K562 (cell line): ENCODE data around the gene PLD1. TPM values are rescaled to one million over a fixed set of nuclear protein-coding genes. Genes with fewer than 3 reads are reported as not detected.
A peak's percentile ranks its signal among the peaks of the same experiment; 100 is the strongest.

Source experiments
- CREBBP ChIP-seq: IDR thresholded peaks from one replicate; pipeline ENCODE4 v1.6.1; 2012; ENCODE audit warnings: low read depth, mild to moderate bottlenecking, control low read depth, inconsistent platforms, low read length
- HDAC6 ChIP-seq: IDR thresholded peaks from 2 replicates; pipeline ENCODE4 v1.6.1; 2012; ENCODE audit warnings: low read depth, mild to moderate bottlenecking, control low read depth, inconsistent platforms, low read length, moderate library complexity
- HNRNPUL1 ChIP-seq: fragments of 200-400 bp; formaldehyde crosslinking; IDR thresholded peaks from 2 replicates; pipeline ENCODE4 v1.6.1; 2017; ENCODE audit warnings: low read length
- JUNB ChIP-seq: fragments of 450-650 bp; formaldehyde crosslinking; conservative IDR thresholded peaks from 2 replicates; pipeline ENCODE4 v1.4.0; 2020; ENCODE audit warnings: mild to moderate bottlenecking
- RBM39 ChIP-seq: fragments of 200-400 bp; formaldehyde crosslinking; optimal IDR thresholded peaks from 2 replicates; pipeline ENCODE3; 2018; ENCODE audit warnings: low read depth, low read length
- REST ChIP-seq, 2 experiments: fragments of 450-650 bp; formaldehyde crosslinking in 1 of 2; IDR thresholded peaks; 2 replicates each; pipeline versions ENCODE4 v1.4.0 to v1.6.1; 2014 to 2020; ENCODE audit warnings: mild to moderate bottlenecking in 2 of 2, borderline replicate concordance in 1 of 2, low read depth in 1 of 2
- SMAD4 ChIP-seq: fragments of 250-450 bp; sonication (Bioruptor Pico); conservative IDR thresholded peaks from 2 replicates; pipeline ENCODE4 v1.8.0; 2021; ENCODE audit warnings: inconsistent platforms, mild to moderate bottlenecking, moderate library complexity
- STAT5A ChIP-seq: IDR thresholded peaks from 2 replicates; pipeline ENCODE4 v1.6.1; 2012; ENCODE audit warnings: low read length, inconsistent platforms, borderline replicate concordance
- TAL1 ChIP-seq: fragments of 450-650 bp; IDR thresholded peaks from 2 replicates; pipeline ENCODE4 v1.6.1; 2016; ENCODE audit warnings: mild to moderate bottlenecking
- ZFP30 ChIP-seq: fragments of 250-450 bp; sonication (Bioruptor Pico); IDR thresholded peaks from 2 replicates; pipeline ENCODE4 v1.8.0; 2022; ENCODE audit warnings: moderate library complexity, mild to moderate bottlenecking, inconsistent platforms, borderline replicate concordance
- ZNF785 ChIP-seq: fragments of 250-450 bp; sonication (Bioruptor Pico); IDR thresholded peaks from 2 replicates; pipeline ENCODE4 v1.4.0; 2020; ENCODE audit warnings: mild to moderate bottlenecking
- polyA plus RNA-seq, 8 experiments: library from polyadenylated mRNA; depleted of rRNA in 4 of 8; stranded (reverse) in 5 of 8; unstranded in 3 of 8; fragments of >200 nt; fragmentation: Nextera tagmentation in 2 of 8; fragmentation: Illumina TruSeq in 1 of 8; extraction: Ambion mirVana in 2 of 8; extraction: Trizol in 1 of 8; gene quantifications; 2 replicates each; pipeline versions ENCODE4 v1.2.1 to v1.2.3, GENCODE V29; 2011 to 2014; ENCODE audit warnings: inconsistent platforms in 1 of 8, missing spikeins in 1 of 8
- total RNA-seq, 7 experiments: library from RNA; depleted of rRNA in 6 of 7; stranded (reverse); fragments of >200 nt in 6 of 7; fragmentation: Illumina TruSeq in 2 of 7; extraction: Trizol in 2 of 7; gene quantifications; 2 replicates each; pipeline versions ENCODE4 v1.2.1 to v1.2.3, GENCODE V29; 2011 to 2021; ENCODE audit warnings: low replicate concordance in 1 of 7
- TF ChIP-seq, protein P1 (sequence below): fragments of 250-450 bp; sonication (Bioruptor Pico); IDR thresholded peaks from 2 replicates; pipeline ENCODE4 v1.4.0; 2020; ENCODE audit warnings: mild to moderate bottlenecking
- TF ChIP-seq, protein P2 (sequence below): sonication (generic); formaldehyde crosslinking; IDR thresholded peaks from 2 replicates; pipeline ENCODE4 v1.8.1; 2023; ENCODE audit warnings: missing genetic modification reagents, mild to moderate bottlenecking, borderline replicate concordance

The PLD1 gene
- total and polyA plus RNA-seq, 9 of the 15 experiments (the other 6 are each of a cell fraction or from before 2014, with no cell fraction given) = 8.4 to 26.1 (median 18.6) TPM

DNA sequence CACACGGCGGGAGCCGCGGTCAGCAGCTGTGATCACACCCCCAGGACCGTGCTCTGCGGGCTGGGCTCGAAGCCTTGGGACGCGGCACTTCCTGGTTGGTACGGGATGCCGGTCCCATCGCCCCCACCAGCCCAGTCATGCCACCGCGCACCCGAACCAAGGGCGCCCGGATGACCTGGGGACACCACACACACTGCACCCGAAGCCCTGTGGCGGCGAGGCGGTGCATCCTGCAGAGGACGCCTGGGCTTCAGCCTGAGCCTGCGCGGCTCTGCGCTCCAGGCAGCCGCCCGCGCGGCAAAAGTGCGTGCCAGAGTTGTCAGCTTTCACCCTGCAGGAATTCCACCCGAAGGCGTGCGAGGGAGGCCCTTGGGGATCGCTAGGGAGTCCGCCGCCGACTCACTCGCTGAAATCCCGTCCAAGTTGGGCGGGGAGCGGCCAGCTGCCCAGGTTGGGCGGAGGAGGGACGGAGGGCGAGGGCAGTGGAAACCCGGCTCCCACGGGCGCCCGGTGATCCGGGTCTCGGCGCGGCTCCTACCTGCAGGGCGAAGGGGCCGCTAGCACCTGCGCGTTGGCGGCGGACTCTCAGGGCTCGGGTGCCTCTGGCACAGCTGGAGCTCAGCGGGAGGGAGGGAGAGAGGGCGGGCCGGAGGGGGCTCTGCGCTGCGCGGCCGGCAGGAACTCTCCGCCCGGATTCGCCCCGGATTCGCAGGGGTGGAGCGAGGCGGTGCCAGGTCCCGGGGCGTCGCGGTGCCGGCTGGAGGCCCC, at the start of gene PLD1 (continued):
- TF ChIP-seq REST (IDR thresholded peaks at IDR 0.05; ENCODE audit: borderline replicate concordance) (no peak), REST (CRISPR knock-in tag; IDR thresholded peaks at IDR 0.05; ENCODE audit: low read depth) (peak; percentile 81; the same call in 1 of the 2 replicates), RBM39 (no peak), SMAD4 (CRISPR knock-in tag) (no peak; the same call in 1 of the 2 replicates), HDAC6 (no peak), CREBBP (no peak), TAL1 (no peak), ZNF785 (no peak), HNRNPUL1 (no peak), JUNB (CRISPR knock-in tag) (no peak), STAT5A (no peak), ZFP30 (CRISPR knock-in tag) (no peak)
- TF ChIP-seq, protein P1, sequence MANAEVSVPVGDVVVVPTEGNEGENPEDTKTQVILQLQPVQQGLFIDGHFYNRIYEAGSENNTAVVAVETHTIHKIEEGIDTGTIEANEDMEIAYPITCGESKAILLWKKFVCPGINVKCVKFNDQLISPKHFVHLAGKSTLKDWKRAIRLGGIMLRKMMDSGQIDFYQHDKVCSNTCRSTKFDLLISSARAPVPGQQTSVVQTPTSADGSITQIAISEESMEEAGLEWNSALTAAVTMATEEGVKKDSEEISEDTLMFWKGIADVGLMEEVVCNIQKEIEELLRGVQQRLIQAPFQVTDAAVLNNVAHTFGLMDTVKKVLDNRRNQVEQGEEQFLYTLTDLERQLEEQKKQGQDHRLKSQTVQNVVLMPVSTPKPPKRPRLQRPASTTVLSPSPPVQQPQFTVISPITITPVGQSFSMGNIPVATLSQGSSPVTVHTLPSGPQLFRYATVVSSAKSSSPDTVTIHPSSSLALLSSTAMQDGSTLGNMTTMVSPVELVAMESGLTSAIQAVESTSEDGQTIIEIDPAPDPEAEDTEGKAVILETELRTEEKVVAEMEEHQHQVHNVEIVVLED (CRISPR knock-in tag) = no peak
- TF ChIP-seq, protein P2, sequence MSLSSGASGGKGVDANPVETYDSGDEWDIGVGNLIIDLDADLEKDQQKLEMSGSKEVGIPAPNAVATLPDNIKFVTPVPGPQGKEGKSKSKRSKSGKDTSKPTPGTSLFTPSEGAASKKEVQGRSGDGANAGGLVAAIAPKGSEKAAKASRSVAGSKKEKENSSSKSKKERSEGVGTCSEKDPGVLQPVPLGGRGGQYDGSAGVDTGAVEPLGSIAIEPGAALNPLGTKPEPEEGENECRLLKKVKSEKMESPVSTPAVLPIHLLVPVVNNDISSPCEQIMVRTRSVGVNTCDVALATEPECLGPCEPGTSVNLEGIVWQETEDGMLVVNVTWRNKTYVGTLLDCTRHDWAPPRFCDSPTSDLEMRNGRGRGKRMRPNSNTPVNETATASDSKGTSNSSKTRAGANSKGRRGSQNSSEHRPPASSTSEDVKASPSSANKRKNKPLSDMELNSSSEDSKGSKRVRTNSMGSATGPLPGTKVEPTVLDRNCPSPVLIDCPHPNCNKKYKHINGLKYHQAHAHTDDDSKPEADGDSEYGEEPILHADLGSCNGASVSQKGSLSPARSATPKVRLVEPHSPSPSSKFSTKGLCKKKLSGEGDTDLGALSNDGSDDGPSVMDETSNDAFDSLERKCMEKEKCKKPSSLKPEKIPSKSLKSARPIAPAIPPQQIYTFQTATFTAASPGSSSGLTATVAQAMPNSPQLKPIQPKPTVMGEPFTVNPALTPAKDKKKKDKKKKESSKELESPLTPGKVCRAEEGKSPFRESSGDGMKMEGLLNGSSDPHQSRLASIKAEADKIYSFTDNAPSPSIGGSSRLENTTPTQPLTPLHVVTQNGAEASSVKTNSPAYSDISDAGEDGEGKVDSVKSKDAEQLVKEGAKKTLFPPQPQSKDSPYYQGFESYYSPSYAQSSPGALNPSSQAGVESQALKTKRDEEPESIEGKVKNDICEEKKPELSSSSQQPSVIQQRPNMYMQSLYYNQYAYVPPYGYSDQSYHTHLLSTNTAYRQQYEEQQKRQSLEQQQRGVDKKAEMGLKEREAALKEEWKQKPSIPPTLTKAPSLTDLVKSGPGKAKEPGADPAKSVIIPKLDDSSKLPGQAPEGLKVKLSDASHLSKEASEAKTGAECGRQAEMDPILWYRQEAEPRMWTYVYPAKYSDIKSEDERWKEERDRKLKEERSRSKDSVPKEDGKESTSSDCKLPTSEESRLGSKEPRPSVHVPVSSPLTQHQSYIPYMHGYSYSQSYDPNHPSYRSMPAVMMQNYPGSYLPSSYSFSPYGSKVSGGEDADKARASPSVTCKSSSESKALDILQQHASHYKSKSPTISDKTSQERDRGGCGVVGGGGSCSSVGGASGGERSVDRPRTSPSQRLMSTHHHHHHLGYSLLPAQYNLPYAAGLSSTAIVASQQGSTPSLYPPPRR (CRISPR knock-in tag) = no peak
